Hematopoietic multipotent progenitor cell treated with erythropoietin and hydrocortisone succinate and interleukin-3 and kit ligand, for 17 days (in vitro differentiated cells): ENCODE data around the gene BMP5.
"Not testable (repeated sequence)": the region's sequence is repeated elsewhere in the genome, so short reads cannot be mapped to it uniquely, and the experiment has no call there.

ENCODE experiments used
- DNase-seq: peaks from one replicate; pipeline ENCODE4 v3.0.0-alpha.2; 2015; ENCODE audit warnings: low spot score

Gene BMP5

GRCh38 chr6:55875400-55875799 lies at the start of gene BMP5:
Gene BMP5, minus strand, starts transcription at chr6:55875590. Its CDS starts 725 bp downstream, at chr6:55874865.
- DNase-seq = no peak

GRCh38 chr6:55922406-55922805 lies 47.0 kb upstream of the BMP5 start:
- no peak for DNase-seq

DNA sequence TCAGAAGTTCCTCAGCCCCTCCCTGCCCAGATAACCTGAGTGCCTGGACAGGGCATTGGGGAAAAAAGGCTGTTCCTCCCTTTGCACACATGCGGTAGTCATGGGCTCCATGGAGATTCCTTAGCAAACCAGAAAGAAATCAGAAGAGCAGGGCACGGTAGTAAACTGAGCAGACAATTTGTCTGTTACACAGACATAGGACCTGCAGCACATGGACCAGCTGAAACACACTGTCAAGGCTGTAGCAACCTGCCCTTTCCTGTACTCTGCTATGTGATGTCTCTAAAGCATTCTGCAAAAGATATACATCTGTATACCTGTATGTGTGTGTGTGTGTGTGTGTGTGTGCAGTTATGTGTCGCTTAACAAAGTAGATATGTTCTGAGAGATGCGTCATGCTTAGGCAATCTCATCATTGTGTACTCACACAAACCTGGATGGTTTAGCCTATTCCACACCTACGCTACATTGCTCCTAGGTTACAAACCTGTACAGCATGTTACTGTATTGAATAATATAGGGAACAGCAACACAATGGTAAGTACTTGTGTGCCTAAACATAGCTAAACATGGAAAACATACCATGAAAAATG lies 44.4 kb upstream of the BMP5 start:
- no peak for DNase-seq

GRCh38 chr6:55918639-55919038 lies 43.2 kb upstream of the BMP5 start:
- no peak for DNase-seq

GRCh38 chr6:55917751-55918415 lies 42.5 kb upstream of the BMP5 start:
- DNase-seq = no peak

GRCh38 chr6:55916188-55916587 lies 40.8 kb upstream of the BMP5 start:
- DNase-seq = no peak

- DNase-seq = no peak
These were observed 38.1 kb upstream of the BMP5 start for GRCh38 chr6:55913228-55914195.

DNA sequence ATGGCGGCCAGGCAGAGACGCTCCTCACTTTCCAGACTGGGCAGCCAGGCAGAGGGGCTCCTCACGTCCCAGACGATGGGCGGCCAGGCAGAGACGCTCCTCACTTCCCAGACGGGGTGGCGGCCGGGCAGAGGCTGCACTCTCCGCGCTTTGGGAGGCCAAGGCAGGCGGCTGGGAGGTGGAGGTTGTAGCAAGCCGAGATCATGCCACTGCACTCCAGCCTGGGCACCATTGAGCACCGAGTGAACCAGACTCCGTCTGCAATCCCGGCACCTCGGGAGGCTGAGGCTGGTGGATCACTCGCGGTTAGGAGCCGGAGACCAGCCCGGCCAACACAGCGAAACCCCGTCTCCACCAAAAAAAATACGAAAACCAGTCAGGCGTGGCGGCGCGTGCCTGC lies 35.1 kb upstream of the BMP5 start:
- not testable (repeated sequence) for DNase-seq

- DNase-seq = not testable (repeated sequence)
These were observed 34.5 kb upstream of the BMP5 start for GRCh38 chr6:55909911-55910310.

- DNase-seq = no peak
These were observed 27.4 kb upstream of the BMP5 start for GRCh38 chr6:55902796-55903195.

GRCh38 chr6:55901765-55902270 lies 26.4 kb upstream of the BMP5 start:
- no peak for DNase-seq

DNA sequence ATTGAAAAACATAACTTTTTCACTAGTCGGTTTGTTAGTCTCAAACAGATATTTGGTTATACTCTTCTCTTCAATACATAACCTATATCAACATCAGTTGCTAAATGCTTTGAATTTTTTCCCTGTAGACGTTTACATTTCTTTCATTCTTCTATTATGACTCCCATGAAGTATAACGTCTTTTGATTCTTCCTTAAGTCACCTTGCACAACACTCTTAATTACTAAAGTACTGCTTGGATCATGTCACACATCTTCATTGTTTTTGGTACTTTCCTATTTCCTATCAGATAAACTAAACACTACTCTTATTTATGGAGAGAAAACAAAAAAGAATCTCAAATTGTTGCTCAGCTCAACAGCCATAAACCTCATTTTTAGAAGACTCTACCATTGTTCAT lies 23.0 kb upstream of the BMP5 start:
- DNase-seq = no peak

DNA sequence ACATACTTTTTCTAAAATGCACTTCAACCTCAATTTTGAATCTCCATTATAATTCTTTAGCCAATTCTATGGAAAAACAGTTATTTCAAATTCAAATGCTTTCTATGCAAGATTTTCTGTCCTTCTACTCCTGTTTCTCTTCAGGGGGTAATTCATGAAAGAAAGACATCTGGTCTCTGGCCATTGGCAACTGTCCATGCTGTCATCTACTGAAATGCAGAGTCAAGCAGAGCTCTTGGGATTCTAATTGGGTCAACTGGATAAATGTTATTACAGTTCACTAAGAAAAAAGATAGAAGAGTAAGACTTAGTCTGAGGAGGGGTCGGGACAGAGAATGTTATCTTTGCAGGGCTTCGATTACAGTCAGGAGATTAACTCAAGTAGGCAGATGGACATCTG lies 22.0 kb upstream of the BMP5 start:
- DNase-seq = no peak

GRCh38 chr6:55895972-55896730 lies 20.8 kb upstream of the BMP5 start:
- DNase-seq = no peak

DNA sequence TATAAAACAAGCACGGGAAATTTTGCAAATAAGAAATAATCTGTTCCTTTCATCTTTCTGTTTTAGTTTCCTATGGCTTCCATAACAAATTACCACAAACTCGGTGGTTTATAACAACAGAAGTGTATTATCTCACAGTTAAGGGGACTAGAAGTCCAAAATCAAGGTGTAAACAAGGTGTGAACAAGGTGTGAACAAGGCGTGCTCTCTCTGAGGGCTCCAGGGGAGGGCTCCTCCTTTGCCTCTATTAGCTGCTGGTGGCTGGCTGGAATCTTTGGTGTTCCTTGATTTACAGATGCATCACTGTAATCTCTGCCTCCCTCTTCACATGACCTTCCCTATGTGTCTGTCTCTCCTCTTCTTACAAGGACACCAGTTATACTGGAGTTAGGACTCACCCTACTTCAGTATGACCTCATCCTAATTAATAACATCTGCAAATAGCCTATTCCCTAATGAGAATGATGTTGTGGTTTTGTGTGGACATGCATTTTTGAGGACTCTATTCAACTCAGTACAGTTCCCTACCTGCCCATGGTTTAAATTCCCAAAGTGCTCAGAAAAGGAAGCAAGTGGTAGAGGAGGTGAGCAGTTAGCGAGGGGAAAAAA lies 17.5 kb upstream of the BMP5 start:
- DNase-seq = no peak

DNA sequence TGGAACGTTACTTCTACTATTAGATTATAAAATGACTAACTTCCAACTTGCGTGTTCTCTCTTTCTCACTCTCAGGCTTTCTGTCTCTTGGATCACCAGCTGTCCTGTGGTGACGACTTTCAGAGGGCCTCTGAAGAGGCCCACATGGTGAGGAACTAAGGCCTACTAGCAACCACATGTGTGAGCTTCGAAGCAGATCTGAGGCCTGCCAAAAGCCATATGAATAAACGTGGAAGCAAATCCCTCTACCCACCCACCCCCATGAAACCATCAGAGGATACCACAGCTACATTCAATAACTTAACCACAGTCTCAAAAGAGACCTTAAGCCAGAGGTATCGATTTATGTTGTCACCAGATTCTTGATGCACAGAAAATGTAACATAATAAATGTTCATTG lies 13.5 kb upstream of the BMP5 start:
- DNase-seq = no peak

DNA sequence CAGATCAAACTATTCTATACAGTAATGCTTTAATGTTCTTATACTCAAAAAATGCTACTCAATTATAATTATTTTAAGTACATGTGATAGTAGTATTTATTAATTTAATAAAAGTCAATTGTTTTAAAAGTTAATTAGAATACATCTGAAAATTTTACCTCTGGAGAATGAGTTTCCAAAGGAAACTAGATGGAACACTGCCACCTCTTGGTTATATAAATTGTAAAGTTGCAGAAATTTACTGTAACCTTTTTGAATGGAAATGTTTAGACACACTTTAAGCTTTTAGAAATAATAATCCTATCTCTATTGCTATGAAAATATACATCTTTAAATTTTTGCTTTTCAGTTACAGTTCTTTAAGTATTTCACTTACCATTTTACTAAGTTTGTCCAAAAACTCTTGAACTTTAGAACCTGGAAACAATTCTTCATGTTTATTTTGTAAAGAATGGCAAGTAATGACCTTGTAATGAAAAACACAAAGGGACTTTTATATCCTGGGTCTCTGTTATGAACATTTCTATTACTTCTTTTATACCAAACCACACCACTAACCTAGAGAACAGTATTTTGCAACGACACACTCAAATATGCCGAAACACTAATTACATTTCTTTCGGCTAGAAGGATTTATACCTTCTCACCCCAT lies 10.9 kb upstream of the BMP5 start:
- no peak for DNase-seq

GRCh38 chr6:55882718-55883569 lies 7.6 kb upstream of the BMP5 start:
- no peak for DNase-seq

DNA sequence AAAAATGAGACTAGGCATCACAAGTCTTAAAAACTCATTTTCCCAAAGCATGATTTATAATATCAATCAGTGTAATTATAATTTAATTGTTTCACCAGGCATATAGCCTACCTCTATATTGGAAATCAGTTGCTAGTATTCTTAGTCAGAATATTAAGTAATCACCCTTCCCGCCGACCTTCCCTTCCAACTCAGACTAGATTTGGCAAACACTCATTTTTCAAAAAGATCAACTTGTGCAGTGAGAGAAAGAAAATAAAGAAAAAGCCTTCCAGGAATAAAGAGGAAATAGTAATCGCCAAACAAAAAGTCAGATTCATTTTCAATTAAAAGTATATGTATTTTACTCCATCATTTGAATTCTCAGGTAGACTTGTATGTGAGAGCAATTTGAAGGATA lies 1.9 kb upstream of the BMP5 start:
- no peak for DNase-seq

GRCh38 chr6:55874316-55874715 lies 1.1 kb downstream of the BMP5 start:
- no peak for DNase-seq
